Activated naive CD4-positive, alpha-beta T cell treated with anti-CD3 and anti-CD28 coated beads, Interleukin-2, amount 50 U/mL, for 16 hours (primary cell): Measurements from ENCODE around the gene CD9.
A peak's percentile ranks its signal among the peaks of the same experiment; 100 is the strongest.

ENCODE experiments used
- DNase-seq: peaks from one replicate; pipeline ENCODE4 v3.0.0-alpha.2; 2020

The CD9 gene

DNA sequence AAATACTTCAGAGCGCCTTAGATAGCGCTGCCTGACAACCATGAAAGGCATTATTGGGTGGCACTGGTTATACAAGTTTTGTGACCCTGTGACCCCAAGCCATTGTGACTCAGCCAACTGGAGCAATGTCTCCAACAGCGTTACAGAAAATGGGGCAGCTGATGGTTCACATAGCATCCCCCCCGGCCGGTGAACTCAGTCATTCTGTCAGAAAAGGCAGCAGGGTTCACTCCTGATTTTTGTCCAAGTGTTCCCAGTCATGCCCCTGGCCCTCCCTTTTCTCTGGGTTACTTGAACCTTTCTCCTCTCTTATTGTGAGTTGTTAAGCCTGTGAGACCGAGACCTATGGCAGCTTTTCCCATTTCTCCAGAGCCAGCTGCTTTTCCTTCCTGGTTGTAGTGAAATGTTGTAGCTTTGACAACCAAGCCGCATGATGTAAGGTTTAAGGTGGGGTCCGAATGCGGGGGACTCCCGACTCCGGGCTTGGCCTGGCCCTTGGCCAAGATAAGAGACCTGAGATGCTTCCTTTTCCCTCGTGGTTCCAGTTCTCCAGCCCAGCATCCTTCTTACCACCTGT lies 22.0 kb downstream of the CD9 start:
- DNase-seq: no peak

DNA sequence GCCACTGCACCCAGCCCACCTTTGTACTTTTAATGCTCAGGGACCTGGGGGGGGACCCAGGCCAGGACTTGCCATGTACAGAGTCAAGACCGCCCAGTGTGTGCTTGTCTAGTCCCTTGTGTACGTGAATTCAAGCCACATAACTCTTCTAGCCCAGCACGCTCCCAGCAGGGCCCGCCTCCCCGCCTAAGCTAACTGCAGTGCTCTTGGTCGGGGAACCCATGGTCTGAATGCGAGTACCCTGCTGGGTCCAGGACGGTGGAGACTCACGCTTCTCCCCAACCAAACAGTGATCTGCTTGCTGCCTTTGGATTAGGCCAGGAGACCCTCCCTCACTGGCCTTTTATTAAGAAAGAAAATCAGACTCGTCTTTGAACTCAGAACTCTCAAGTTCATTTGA lies 23.3 kb downstream of the CD9 start:
- no peak for DNase-seq

DNA sequence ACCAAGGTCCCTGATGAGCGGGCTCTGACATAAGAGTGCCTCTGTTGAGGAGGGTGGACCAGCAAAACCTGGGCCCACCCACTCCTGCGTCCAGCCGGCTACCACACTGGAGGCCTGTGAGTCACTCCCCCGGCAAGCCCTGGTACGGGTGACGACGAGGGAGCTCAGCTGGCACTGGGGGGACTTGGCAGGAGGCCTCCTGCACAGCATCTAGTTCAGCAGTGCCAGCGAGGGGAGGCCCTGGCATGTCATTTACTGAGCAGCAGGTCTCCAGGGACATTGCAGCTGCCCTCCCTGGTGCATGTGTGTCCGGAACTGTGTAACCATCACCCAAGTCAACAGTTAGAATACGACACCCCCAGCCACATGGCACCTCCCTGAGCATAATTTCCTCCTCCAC lies 24.4 kb downstream of the CD9 start:
- DNase-seq: no peak

DNA sequence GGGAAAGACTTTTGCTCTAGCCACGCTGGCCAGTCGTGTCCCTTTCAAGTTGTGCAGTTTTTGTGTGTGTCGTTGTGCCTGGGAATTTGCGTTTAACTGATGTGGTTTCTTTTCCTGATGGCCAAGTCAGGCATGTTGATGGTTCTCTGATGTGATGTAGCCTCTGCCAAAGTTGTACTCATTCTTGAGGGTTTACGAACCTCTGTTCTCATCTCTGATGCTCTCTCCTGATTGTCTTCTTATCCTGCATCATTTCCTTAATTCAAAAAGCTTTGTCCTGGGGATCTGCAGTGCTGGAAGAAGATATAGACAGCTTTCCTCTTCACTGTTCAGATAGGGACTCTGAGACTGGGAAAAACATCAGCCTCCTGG lies 25.4 kb downstream of the CD9 start:
- DNase-seq: no peak

DNA sequence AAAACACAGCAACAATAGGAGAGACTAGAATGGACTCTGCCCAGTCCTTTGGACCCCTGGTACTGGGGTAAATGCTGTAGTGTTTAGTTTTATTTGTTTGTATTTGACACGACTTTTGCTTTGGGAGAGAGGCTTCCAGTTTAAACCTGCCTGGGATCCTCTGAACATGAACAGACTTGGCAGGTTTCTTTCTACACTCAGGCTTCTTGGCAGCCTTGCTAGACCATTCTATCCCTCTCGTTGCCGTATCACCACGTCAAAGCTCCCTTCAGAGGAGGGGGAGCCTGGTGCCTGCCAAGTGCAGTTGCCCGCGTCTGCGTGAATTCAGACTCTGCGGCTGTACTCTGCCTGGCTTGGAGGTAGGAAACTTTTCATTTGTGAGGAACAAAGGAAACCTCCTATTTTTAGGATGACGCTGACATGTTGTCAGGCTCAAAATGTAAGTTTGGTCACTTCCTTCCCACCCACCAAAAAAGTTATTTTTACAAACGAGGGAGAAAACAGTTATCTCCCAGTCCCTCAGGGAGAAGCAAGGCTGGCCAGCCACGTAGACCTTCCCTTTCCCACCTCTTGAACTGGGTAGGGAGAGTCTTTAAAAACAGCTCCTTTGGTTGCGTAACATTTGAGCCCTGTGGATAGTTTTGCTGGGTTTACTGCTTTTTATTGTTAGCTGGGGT lies 25.9 kb downstream of the CD9 start:
- DNase-seq: no peak

DNA sequence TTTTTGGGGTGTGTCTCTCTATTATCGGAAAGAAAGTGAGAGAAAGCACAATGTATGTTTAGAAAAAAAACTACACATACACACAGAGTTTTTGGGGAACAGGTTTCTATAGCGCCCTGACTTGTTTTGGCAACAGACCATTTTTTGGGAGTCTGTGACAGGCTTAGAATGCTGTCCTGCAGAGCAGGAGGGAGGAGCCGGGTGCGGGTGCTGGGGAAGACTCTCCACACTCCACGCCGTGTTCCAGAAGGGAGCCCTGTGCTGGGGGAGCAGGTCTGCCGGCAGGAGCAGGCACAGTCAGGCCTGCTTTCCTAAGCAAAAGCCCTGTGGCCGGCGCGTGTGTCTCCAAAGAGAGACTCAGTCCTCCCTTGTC lies 26.5 kb downstream of the CD9 start:
- no peak for DNase-seq

DNA sequence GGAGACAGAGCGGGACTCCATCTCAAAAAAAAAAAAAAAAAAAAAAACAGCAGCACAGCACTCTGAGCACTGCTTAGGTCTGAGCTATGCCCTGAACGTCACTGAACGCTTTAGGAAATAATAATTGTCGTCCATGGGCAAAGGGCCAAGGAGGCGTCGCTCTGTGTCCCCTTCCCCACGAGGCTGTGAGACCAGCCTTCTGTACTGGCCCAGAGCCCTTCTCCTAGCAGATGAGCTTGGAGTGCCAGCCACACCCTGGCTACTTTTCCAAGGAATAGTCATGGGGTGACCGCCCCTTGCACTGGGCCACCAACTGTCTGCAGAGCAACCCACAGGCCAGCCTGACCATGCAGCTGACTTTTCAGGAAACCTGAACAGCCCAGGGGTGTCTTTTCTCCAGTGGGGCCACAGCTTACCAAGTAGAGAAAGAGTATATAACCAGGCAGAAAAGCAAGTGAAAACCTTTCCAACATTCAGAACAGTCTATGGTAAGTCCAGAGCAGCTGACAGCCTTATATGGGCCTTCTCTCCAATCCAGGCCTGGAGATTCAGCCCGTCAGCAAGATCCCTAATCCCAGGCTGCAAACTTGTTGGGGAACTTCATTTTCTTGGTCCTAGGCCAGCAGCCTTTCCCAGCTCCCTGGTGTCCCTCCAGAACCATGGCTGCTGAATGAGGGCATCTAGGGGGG lies 28.5 kb downstream of the CD9 start:
- DNase-seq: no peak

DNA sequence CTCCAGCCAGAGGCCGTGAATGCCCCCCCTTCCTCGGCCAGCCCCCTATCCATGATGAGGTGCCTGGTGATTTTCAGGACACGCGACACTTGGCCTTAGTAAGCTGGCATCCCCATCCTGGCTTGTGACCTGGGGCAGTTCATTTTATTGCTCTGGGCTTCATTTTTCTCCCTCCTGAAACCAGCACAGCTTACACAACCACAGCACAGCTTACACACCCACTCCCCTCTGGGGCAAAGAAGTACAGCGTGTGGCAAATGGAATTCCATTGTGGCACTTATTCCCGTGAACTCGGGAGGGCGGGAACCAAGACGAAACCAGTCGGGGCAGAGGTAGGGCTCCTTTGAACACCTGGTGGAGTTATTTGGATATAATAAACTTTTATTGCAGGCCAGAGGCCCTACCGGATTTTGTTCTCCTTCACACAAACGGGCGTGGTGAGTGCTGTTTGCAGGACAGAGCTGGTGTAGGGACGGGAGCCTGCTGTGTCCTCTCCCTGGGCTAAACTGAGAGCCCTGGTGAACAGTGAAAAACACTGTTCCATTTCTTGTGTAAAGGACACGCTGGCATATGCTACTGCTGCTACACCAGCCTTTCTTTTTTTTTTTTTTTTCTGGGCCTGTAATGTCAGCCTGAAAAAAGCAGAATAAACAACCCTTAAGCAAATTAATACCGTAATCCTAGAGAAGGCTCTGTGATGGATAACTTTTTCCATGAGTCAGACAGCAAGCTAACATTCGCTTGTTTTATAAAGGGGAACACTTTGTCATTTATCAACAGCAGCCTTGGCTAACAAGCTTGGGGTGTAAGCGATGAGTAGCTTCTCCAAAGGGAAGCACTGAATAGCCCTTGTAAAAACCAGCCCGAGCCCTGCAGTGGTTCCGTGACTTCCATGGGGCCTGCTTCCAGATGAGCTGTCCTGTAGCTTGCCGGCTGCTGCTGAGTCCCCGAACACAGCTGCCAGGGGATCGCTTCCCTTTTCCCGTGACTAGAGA lies 29.3 kb downstream of the CD9 start:
- DNase-seq: no peak

DNA sequence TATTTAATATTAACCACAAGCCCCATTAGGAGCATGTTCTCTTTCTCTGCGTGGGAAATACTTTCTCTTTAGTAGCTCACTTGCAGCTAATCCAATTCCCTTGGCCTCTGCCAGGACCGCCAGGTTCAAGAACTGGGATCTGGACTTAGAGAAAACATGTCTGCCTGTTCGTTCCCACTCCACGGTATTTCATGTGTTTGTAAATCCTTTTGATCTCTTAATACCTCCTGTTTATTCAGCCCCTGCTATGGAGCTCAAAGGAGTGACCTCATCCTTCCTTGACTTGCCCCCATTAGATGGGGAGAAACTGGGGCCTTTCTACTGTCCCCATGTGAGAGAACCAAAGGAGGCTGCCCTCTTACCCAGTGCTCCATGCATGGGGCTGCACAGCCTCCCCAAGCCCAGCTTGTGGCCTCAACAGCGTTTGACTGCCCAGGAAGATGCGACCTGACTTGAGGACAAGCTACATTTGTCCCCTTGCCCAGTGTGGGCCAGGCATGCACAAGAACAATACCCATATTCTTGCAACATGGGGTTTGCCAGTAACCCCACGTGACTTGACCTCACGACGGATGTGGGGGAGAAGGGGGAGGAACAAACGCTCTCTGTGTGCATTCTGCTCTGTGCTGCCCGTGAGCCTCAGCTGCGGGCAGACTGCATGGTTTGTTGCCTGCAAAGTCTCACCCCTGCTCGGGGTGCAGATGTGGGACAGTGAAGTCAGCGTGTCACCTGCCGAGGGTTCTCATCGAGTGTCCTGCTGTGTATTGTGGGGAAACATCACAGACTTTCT lies 30.3 kb downstream of the CD9 start:
- DNase-seq: peak; percentile 49

DNA sequence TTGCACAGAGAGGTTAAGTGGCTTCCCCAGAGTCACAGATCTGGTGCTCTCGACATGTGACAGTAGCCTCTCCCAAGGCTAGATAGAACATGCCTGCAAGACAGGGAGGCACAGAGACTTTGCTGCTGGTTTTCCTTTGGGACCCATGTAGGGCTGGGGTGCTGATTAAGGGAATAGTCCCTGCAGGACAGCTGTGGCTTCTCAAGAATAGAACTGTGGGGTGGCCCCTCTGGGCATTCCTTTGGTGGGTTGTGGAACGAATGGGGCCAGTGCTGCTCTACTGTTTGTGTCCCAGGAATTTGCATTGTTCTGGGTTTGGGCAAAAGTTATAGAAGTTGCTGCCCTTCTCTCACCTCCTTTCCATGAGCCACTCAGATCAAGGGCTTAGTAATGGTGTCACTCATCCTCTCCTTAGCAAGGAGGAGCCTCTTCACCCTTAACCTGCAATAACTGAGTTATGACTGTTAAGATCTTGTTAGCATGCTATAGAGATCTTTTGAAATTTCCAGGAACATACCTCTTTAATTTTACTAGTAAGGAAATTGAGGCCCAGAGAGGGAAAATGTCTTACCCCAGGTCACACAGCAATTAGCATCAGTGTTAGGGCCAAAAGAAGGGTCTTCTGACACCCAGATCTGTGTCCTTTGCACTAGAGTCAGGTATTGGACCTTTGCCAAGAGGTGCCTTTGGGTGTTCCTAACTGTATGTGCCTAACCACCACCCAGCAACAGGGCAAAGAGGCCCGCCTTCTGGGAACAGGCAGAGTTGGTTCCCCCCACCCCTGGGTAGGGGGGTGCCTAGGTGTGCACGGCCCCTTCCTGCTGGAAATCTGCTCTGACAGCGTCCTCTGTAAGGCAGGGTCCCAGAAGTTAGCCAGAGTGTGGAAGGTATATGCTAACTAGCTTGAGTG lies 31.4 kb downstream of the CD9 start:
- no peak for DNase-seq

DNA sequence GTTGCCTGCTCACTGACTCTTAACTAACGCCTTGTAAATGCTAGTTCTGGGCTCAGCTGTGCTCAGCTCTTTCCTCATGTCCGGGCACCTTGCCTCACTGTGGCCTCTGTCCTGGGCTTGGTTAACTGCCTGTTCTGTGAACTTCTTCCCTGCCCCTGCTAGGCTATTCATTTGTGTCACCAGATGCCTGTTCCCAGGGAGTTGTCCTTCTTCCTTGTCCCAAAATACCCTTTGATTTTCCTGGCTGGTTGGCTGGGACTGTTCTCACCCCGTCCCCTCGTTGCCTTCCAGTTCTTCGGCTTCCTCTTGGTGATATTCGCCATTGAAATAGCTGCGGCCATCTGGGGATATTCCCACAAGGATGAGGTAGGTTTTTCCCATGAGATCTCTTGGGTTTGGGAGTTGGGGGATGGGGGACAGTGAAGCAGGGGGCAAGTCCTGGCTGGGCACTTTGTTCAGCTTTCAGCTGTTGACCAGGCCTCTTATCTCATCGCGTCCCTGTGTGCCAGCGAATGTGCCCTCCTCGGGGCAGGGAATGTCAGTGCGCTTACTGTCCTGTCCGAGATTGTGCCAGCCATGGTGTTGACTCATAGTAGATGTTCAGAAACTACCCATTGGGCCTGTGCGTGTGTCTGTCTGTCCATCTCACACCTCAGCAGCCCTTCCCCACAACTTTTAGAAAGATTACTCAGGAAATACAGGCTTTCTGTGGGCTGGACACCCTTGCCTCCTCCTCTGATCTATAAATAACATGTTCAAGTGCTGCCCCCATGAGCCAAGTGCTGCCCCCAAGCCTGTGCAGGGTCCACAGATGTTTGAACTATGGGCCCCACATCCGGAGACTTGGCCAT lies 33.1 kb downstream of the CD9 start:
- DNase-seq: no peak

DNA sequence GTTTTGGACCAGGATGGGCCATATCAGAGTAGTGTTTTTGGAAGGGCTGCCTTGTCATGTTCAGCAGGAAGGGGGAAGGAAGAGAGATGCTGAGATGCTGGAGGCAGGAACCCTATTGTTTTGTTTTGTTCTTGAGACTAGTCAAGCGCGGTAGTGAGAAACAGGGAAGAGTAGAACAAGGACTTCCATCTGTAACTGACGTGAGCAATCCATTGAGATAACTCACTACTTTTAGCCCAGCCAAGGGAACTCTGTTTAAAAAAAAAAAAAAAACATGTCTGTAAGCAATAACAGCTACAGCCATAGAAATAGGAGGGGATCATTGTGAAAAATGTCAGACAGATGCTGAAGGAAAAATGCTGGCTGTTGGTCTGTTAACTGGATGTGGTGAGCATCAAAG lies 34.0 kb downstream of the CD9 start:
- no peak for DNase-seq

DNA sequence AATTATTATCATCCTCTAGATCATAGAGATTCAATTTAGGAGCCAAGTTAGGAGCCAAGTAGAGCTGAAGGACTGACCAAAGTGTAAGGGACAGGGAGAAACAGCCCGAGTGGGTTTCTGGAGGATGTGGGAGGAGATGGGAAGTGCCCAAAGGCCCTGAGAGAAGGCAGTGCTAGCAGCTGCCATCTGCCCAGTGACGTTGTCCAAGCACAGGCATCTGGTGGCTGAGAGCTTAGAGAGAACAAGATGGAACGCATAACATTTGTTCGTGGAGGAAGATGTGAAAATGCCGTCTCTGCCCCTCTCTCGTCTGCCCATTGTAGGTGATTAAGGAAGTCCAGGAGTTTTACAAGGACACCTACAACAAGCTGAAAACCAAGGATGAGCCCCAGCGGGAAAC lies 34.7 kb downstream of the CD9 start:
- no peak for DNase-seq

DNA sequence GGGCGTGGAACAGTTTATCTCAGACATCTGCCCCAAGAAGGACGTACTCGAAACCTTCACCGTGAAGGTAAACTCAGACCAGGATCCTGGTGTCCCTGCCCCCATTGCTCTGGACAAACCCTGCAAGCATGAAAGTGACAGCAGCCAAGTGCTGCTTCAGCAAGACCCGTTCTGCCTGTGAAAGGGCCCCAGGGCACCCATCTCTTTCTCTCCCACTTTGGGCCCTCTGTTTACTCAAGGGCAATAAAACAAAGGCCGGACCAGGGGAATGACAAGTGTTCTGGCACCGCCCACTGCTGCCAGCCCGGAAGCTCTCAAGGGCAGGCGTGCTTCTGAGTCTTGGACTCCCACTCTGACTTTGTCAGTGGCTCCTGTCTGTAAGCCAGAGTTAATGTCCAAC lies 35.3 kb downstream of the CD9 start:
- no peak for DNase-seq

DNA sequence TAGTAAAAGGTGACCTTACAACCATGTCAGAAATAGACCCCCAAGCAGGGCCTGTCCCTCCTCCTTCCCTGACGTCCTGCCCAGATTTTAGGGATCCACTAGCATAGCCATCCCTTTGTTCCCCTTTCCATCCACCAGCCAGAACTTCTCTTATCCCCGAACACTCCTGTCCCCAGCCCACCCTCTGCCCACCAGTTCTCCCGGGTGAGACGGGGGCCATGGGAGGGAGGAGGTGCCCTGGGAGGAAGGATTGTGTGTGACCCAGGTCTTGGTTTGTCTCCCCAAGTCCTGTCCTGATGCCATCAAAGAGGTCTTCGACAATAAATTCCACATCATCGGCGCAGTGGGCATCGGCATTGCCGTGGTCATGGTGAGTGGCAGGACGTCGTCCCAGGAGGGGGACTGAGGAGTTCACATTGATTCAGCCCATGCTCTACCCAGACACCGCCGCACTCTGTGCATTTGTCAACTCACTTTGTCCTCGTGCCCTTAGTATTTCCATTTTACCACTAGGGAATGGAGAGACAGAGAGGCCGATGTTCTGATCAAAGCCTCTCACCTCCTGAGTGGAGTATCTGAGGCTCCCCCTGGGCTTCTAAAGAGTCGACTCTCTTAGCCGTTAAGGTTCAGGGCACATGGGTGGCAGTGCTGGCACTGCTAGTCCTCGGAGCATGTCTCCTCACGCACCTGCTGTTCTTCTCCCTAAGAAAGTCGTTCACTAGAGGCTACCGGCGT lies 35.9 kb downstream of the CD9 start:
- no peak for DNase-seq

DNA sequence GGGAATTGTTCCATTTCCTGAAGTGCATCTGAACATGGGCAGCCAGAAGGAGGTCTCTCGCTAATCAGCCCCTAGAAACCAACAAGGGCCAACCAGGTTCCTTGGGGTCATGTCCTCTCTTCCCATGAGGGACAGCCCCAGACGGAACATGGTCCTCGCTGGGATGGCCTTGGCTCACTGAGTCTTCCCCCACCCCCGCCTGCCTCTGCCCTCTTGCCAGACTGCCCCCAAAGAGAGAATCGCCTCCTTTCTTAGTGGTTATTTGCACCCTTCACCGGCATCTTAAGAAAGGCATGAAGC lies 36.4 kb downstream of the CD9 start:
- no peak for DNase-seq

DNA sequence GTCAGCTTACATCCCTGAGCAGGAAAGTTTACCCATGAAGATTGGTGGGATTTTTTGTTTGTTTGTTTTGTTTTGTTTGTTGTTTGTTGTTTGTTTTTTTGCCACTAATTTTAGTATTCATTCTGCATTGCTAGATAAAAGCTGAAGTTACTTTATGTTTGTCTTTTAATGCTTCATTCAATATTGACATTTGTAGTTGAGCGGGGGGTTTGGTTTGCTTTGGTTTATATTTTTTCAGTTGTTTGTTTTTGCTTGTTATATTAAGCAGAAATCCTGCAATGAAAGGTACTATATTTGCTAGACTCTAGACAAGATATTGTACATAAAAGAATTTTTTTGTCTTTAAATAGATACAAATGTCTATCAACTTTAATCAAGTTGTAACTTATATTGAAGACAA lies 37.6 kb downstream of the CD9 start:
- DNase-seq: no peak

DNA sequence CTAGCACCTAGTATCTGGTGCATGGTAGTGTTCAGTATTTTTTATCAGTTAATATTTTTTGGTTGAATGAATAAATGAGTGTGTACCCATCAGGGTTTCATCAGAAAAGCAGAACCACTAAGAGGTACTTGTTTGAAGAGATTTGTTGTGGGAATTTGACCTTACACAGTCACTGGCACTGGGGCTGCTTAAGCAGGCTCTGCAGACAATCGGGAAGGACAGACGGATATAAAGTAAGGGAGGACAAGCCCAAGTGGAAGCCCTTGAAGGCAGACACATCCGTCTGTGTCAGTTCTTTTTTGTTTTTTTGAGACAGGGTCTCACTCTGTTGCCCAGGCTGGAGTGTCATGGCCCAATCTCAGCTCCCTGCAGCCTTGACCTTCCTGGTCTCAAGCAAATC lies 38.7 kb downstream of the CD9 start:
- no peak for DNase-seq

DNA sequence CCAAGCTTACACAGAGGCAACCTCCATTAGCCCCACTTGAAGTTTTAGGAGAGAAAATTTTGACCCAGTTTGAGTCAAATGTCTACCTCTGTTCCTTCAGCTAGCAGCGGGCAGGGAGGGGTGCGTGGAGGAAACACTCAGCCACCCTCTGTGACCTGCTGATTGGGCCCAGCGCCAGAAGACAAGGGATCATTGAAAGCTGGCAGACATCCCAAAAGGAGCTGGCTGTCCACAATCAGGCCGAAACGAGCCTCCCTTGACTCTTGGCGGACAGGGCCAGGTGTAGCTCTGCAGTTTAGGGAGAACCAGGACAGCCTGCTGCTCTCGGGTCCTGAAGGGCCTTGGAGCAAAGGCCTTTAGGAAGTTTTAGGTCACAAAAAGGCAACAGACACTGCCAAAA lies 41.3 kb downstream of the CD9 start:
- DNase-seq: no peak

DNA sequence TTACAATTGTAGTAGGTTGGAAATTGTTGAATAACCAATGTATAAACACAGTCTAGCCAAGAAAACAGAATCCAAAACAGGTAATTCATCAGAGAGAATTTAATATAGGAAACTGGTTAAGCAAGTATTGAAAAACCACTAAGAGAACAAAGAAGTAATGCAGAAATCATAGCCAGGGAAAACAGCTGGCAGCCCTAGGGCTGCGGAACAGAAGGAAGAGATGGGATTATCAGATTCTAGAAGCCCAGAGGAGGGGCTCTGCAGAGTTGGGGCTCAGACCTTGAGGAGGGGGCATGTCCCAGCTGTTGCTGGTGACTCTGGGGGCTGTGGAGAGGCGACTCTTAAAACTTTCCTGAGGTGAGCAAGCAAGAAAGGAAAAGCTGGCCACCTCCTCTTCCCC lies 49.4 kb downstream of the CD9 start:
- DNase-seq: no peak
